WTC11 (cell line): ENCODE measurements around the gene RHOBTB3. TPM values are rescaled to one million over a fixed set of nuclear protein-coding genes. Genes with fewer than 3 reads are reported as not detected.

Experiments used
- ATAC-seq: fragments of 200-7000 bp; cut with Tn5 transposase; 2 replicates; pipeline ENCODE4 v1.10.0; 2021; ENCODE audit warnings: mild to moderate bottlenecking, moderate library complexity
- CTCF ChIA-PET: fragments of 300-600 bp; sonication (Branson Sonifier 250); formaldehyde crosslinking; loops from one replicate; lab custom pipeline; 2021; ENCODE audit warnings: antibody characterized with exemption; lab: Charles Lee
- POLR2A ChIA-PET: fragments of 350-600 bp; sonication (Branson Sonifier 250); formaldehyde crosslinking; loops from one replicate; lab custom pipeline; 2021; ENCODE audit warnings: antibody characterized with exemption; lab: Charles Lee
- DNase-seq: peaks from one replicate; pipeline ENCODE4 v3.0.0; 2021; ENCODE audit warnings: low spot score
- H3K27ac Mint-ChIP-seq: 2 replicates; pipeline ENCODE4 v1.8.0; 2021; ENCODE audit warnings: mixed read lengths
- H3K27me3 Mint-ChIP-seq: 2 replicates; pipeline ENCODE4 v1.8.0; 2021; ENCODE audit warnings: low read depth, mild to moderate bottlenecking, moderate library complexity, mixed read lengths
- H3K36me3 Mint-ChIP-seq: 2 replicates; pipeline ENCODE4 v1.8.0; 2021; ENCODE audit warnings: mixed read lengths
- H3K4me1 Mint-ChIP-seq: 2 replicates; pipeline ENCODE4 v1.8.0; 2022; ENCODE audit warnings: mixed read lengths
- H3K4me3 Mint-ChIP-seq: 2 replicates; pipeline ENCODE4 v1.8.0; 2021; ENCODE audit warnings: mild to moderate bottlenecking, moderate library complexity, mixed read lengths
- H3K9me3 Mint-ChIP-seq: 2 replicates; pipeline ENCODE4 v1.8.0; 2021; ENCODE audit warnings: mixed read lengths
- AR ChIP-seq: fragments of 250-450 bp; sonication (Bioruptor Pico); IDR thresholded peaks from 2 replicates; pipeline ENCODE4 v1.9.0; 2021; ENCODE audit warnings: mild to moderate bottlenecking
- ATF1 ChIP-seq: sonication (generic); formaldehyde crosslinking; IDR thresholded peaks from 2 replicates; pipeline ENCODE4 v1.8.1; 2023; ENCODE audit warnings: mild to moderate bottlenecking, moderate library complexity, missing genetic modification reagents
- ATF6 ChIP-seq: sonication (generic); formaldehyde crosslinking; IDR thresholded peaks from 2 replicates; pipeline ENCODE4 v1.8.1; 2023; ENCODE audit warnings: mild to moderate bottlenecking, missing genetic modification reagents
- GABPB1 ChIP-seq: sonication (generic); formaldehyde crosslinking; IDR thresholded peaks from 2 replicates; pipeline ENCODE4 v1.8.1; 2023; ENCODE audit warnings: mild to moderate bottlenecking, missing genetic modification reagents
- HMGXB4 ChIP-seq: sonication (generic); formaldehyde crosslinking; IDR thresholded peaks from 2 replicates; pipeline ENCODE4 v1.8.1; 2023; ENCODE audit warnings: mild to moderate bottlenecking, moderate library complexity, missing genetic modification reagents
- IRF2 ChIP-seq: sonication (generic); formaldehyde crosslinking; IDR thresholded peaks from 2 replicates; pipeline ENCODE4 v1.8.0; 2022; ENCODE audit warnings: low read depth, missing genetic modification reagents, borderline replicate concordance
- JUN ChIP-seq: sonication (generic); formaldehyde crosslinking; IDR thresholded peaks from 2 replicates; pipeline ENCODE4 v1.8.0; 2023; ENCODE audit warnings: mild to moderate bottlenecking, missing genetic modification reagents
- NFATC4 ChIP-seq: fragments of 250-450 bp; sonication (Bioruptor Pico); IDR thresholded peaks from 2 replicates; pipeline ENCODE4 v1.9.0; 2021; ENCODE audit warnings: mild to moderate bottlenecking
- PRDM15 ChIP-seq: sonication (generic); formaldehyde crosslinking; IDR thresholded peaks from 2 replicates; pipeline ENCODE4 v1.8.0; 2022; ENCODE audit warnings: missing genetic modification reagents
- RELA ChIP-seq: sonication (generic); formaldehyde crosslinking; IDR thresholded peaks from 2 replicates; pipeline ENCODE4 v1.8.1; 2022; ENCODE audit warnings: missing genetic modification reagents, mild to moderate bottlenecking, borderline replicate concordance
- RORB ChIP-seq: fragments of 250-450 bp; sonication (Bioruptor Pico); IDR thresholded peaks from 2 replicates; pipeline ENCODE4 v1.9.0; 2021; ENCODE audit warnings: mild to moderate bottlenecking
- SOX15 ChIP-seq: fragments of 250-450 bp; sonication (Bioruptor Pico); IDR thresholded peaks from 2 replicates; pipeline ENCODE4 v1.9.0; 2021; ENCODE audit warnings: mild to moderate bottlenecking
- TEAD1 ChIP-seq: sonication (generic); formaldehyde crosslinking; IDR thresholded peaks from 2 replicates; pipeline ENCODE4 v1.8.0; 2022; ENCODE audit warnings: mild to moderate bottlenecking, missing genetic modification reagents
- TEAD4 ChIP-seq: sonication (generic); formaldehyde crosslinking; IDR thresholded peaks from 2 replicates; pipeline ENCODE4 v1.8.0; 2022; ENCODE audit warnings: mild to moderate bottlenecking, missing genetic modification reagents
- ZNF532 ChIP-seq: fragments of 250-450 bp; sonication (Bioruptor Pico); IDR thresholded peaks from 2 replicates; pipeline ENCODE4 v1.9.0; 2021; ENCODE audit warnings: mild to moderate bottlenecking, borderline replicate concordance
- total RNA-seq: library from RNA; stranded (reverse); gene quantifications from 3 replicates; pipeline ENCODE4 v1.2.3, GENCODE V29; 2021

RHOBTB3 gene
- total RNA-seq, 1 experiment from 2014 or later = 13.8 TPM

GRCh38 chr5:95738072-95738471, 6.9 kb downstream of the RHOBTB3 start (continued):
- TF ChIP-seq HMGXB4 (CRISPR knock-in tag) (no peak), ZNF532 (CRISPR knock-in tag) (no peak)
- TF ChIP-seq, all 79 proteins: peak for 0

- peaks cover 11% of the 10 kb centered on the region for H3K27me3 Mint-ChIP-seq
- ATAC-seq = no peak
- no peak for DNase-seq
- H3K4me1 Mint-ChIP-seq = no peaks in the 10 kb centered on the region
- CTCF ChIA-PET = no interaction called here
- TF ChIP-seq NFATC4 (CRISPR knock-in tag) = no peak
- TF ChIP-seq SOX15 (CRISPR knock-in tag) = no peak
- TF ChIP-seq ATF6 (CRISPR knock-in tag) = no peak
- H3K9me3 Mint-ChIP-seq = no peaks in the 10 kb centered on the region
- H3K4me3 Mint-ChIP-seq = no peak overlapping the region
- POLR2A ChIA-PET = no interaction called here
- no peak overlapping the region for H3K27ac Mint-ChIP-seq
- H3K36me3 Mint-ChIP-seq = no peaks in the 10 kb centered on the region
These were observed 7.7 kb downstream of the RHOBTB3 start for GRCh38 chr5:95738834-95739233.

- peaks cover 2% of the 10 kb centered on the region; the same call in 1 of the 2 replicates for H3K27me3 Mint-ChIP-seq
- ChIA-PET POLR2A (no interaction called here), CTCF (no interaction called here)
- H3K36me3 Mint-ChIP-seq = no peaks in the 10 kb centered on the region
- DNase-seq (no peak), ATAC-seq (no peak)
- no peak for TF ChIP-seq TEAD1 (CRISPR knock-in tag)
- no peak overlapping the region for H3K27ac Mint-ChIP-seq
- H3K9me3 Mint-ChIP-seq = no peaks in the 10 kb centered on the region
- H3K4me3 Mint-ChIP-seq = no peak overlapping the region
- no peaks in the 10 kb centered on the region for H3K4me1 Mint-ChIP-seq
These were observed 8.7 kb downstream of the RHOBTB3 start for GRCh38 chr5:95739857-95740256.

GRCh38 chr5:95741458-95741857, 10.3 kb downstream of the RHOBTB3 start:
- H3K27me3 Mint-ChIP-seq = no peaks in the 10 kb centered on the region
- ATAC-seq = no peak
- DNase-seq = no peak
- no peaks in the 10 kb centered on the region for H3K9me3 Mint-ChIP-seq
- no peaks in the 10 kb centered on the region for H3K4me1 Mint-ChIP-seq
- no peak overlapping the region for H3K4me3 Mint-ChIP-seq
- no peaks in the 10 kb centered on the region for H3K36me3 Mint-ChIP-seq
- POLR2A ChIA-PET = interaction anchor here (0.7 kb wide), 1 partner anchor 290 kb away, joined by 6 read pairs; no protein-coding TSS in a partner anchor
- CTCF ChIA-PET = interaction anchor here (0.8 kb wide), 1 partner anchor 40 kb away, joined by 3 read pairs; no protein-coding TSS in a partner anchor
- H3K27ac Mint-ChIP-seq = no peak overlapping the region
- TF ChIP-seq GABPB1 (no peak), ATF1 (CRISPR knock-in tag) (no peak), RORB (no peak), RELA (CRISPR knock-in tag) (no peak), PRDM15 (CRISPR knock-in tag) (no peak), JUN (CRISPR knock-in tag) (no peak), AR (CRISPR knock-in tag) (no peak), TEAD4 (CRISPR knock-in tag) (no peak), IRF2 (CRISPR knock-in tag) (no peak)
